Bone marrow (tissue), 2 donors: ENCODE measurements around the gene GPR183.
A peak's percentile ranks its signal among the peaks of the same experiment; 100 is the strongest.

Source experiments
- DNase-seq, 2 donors: peaks; one replicate each; lab custom pipeline; 2025; lab: John Stamatoyannopoulos, UW

GPR183 gene

DNA sequence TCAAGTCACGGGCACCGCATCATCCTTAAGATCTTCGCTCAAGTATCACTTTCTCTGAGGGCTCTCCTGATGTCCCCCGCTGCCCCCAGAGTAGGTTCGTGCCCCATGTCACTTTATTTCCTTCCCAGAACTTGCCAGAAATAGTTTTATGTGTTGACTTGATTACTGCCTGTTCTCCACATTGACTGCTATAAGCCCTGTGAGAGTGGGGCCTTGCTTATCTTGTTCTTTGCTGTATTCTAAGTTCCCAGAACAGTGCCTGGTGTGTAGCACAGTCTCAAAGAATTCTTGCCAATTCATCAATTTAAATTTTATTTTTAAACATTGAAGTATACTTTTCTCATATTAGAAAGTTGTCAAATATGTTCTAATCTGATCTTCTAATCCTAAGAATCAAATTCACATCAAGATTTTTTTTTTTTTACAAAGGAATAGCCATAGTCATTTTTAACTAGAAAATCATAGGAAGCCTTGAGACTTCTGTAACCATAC, 32.1 kb upstream of the GPR183 start:
- no peak for DNase-seq

DNA sequence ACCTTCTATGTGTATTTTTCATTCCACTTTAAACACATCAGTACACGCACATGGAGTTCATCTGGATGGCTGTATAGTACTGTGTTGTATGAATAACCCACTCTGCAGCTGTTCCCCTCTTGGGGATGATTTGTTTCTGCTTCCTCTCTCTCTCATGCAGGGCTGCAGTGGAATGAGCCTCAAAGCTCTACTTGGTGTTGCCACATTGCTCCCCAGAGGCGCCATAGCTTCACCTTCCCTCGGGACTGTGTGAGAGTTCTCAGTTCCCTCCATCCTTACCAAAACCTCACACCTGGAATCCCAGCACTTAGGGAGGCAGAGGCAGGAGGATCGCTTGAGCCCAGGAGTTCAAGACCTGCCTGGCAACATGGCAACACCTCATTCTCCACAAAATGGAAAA, 28.4 kb upstream of the GPR183 start:
- no peak for DNase-seq

DNA sequence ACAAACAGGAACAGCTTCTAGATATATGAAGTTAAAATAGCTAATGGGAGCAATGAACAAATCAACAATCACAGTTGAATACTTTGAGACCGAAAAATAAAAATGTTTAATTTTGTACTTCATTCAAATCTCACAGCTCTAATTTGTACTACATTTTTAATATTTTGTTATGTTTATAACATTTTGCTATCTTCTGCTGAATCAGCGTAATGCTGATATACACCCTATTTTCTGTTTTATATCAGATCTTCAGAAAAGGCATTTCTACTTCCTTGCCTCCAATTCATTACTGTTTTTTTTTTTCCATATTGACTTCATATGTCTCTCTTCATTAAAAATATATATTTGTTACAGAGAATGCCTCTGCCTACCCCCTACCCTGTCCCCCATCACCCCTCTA, 27.9 kb upstream of the GPR183 start:
- DNase-seq = no peak

DNA sequence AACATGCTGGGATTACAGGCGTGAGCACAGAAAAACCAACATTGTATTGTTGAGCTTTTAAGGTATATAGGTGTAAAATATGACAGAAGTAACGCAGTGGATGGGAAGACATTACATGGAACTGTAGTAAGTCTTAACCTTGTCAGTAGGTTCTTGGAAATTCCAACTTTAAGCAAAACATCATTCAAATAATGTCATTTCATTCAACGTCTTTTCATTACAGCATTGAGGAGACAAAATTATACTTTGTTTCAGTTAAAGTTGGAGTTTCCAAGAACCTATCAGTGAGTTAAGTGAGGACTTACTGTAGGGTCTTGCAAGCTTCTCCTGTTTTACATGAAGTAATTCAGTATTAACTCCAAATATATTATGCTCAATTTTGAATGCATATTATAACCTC, 27.0 kb upstream of the GPR183 start:
- no peak for DNase-seq

DNA sequence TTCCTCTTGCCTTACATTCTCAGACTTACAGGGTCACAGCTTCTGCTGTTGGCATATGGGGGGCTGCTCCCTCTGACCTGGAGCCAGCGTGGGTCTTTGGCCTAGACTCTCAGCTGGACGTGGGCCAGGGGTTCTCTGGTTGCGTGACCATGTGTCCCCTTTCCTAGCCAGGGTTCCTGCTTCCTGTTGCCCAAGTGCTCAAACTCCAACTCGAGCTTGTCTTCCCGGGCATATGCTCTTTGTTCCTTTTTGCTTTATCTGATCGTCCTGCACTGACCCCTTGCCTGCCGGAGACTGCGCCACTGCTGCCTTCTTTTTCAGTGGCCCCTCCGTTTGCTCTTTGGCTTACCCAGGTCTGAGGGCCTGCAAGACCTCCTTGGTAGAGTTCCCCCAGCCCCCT, 25.3 kb upstream of the GPR183 start:
- no peak for DNase-seq

DNA sequence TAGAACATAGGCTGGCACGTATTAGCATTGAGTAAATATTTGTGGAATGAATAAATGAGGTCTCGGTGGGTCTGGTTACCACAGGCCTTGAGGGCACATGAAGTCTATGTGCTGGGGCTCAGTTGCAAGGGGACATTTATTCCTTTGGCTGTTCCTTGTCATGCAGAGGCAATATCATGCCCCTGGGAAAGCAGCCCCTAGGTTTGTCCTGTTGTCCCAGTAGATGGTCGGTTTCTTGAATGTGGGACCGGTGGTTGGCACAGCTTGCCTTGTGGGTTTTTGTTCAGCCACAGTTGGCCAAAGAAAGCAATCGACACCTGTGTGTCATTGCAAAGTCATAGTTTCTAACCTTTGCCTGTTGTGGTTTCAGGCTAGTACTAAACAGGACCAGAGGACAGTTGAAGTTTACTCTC, 24.7 kb upstream of the GPR183 start:
- no peak for DNase-seq

DNA sequence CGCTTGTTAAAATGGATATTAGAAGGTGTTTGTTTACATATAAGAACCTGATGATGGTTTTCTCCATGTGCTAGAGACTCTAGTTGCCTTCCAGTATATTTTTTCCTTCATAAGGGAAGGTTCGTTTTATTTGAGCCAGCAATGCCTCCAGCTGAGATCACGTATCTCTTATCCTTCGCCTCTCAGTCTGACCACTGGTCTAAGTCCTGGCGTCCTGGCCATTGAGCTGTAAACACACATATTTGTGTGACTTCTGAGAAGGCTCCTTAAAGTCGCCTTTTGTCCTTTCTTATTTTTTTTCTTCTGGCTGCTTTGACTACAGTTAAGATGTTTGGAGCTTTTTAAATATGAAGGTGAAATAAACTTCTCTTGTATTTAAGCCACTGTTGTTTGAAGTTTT, 23.7 kb upstream of the GPR183 start:
- no peak for DNase-seq

DNA sequence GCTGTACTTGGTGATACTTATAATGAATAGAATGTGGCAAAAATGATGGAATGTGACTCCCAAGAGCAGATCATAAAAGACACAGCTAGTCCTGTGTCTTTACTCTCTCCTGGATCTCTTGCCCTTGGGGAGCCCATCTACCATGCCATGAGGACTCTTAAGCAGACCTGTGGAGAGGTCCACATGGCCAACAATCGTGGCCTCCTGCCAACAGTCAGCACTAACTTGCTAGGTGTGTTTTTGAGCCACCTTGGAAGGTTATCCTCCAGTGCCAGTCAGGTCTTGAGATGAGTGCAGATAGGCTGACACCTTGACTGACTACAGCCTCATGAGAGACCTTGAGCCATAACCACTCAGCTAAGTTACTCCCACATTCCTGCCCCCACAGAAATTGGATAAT, 22.3 kb upstream of the GPR183 start:
- DNase-seq = no peak

DNA sequence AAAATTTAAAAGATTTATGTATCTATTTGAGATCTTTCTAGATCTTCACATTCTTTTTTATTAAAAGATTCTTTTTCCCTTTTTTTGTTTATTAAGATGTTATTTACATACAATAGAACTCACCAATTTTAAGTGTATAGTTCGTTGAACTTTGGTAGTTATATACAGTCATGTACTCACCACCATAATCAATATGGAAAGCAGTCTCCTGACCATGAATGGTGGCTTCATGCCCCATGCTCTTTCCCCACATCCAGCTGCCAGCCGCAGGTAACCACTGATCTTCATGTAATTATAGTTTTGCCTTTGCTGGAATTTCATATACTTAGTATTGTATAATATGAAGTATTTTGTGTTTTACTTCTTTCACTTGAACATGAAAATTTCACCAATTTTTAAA, 20.6 kb upstream of the GPR183 start:
- DNase-seq = no peak

DNA sequence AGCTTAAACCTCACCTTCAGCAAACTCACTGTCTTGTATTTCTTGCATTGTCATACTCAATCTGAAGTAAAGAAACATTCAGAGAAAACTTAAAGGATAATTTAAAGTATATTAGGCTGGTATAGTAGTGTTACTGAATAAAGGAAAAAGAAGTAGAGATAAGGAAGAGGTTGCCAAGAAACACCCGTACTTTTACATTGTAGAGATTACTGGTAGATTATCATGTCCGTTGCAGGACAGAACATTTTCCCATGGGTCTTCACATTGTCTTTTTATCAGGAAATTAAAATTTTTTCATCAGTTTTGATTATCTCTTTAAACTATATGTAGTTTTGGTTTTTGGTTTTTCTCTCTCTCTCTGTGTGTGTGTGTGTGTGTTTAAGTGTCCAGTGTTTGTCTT, 19.9 kb upstream of the GPR183 start:
- no peak for DNase-seq

DNA sequence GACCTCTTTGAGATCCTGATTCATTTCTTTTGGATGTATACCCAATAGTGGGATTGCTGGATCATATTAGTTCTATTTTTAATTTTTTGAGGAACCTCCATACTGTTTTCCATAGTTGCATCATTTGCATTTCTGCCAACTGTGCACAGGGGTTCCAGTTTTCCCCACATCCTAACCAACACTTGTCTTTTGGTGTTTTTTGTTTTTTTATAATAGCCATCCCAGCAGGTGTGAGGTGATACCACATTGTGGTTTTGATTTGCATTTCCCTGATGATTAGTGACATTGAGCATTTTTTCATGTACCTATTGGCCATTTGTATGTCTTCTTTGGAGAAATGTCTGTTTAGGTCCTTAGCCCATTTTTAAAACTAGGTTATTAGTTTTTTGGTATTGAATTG, 18.8 kb upstream of the GPR183 start:
- no peak for DNase-seq

DNA sequence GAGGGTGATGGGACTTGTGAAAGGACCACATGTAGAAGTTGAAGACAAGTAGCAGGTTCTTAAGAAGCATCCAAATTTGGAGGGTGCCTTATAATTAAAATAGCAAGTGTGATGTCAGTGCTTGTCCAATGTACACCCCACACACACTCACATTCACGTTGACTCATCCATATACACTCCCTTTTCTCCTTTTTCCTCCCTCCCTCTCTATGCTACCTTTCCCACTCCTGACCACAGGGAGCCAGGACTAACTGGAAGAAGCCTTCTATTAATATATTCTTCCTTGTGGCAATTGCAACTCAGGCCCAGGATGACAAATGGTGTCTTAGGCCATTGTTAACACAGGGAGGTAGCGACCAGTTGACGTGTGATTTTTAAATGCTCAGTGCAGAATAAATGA, 16.3 kb upstream of the GPR183 start:
- no peak for DNase-seq

DNA sequence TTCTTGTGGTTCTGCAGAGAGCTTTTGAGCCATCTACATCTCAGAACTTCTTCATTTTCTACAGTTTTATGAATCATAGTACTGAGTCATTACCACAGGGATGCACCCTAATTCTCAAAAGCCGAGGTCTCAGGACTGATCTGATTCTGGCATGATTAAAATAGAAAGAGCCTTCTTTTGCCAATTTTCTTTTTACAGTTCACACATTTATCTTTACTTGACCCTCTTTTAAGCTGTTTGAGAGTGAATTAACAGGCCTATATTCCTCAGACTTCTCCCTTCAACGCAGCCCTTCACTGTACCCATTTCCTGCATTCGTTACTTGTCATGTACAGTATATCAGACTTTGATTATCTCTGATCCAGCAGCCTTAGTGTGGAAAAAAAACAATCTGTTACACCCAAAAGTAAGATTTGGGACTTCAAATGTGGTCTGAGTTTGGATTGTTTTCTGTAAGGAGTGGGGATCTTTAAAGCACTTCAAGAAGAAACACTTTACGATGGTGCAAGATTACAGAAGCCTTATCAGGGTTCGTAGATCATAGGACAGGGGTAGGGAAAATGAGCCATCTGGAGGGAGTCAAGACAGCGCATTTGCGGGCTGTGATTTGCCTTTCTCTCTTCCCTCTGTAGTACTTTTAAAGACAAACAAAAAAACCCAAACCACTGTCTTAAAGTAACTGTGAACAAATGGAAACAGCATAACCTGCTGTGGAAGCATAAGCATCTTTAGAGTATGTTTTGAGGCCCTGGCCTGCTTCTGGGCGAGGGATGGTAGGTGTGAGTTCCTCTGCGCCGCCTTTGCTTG, 15.3 kb upstream of the GPR183 start:
- DNase-seq = peak in 1 of 2 donors; percentile 87

DNA sequence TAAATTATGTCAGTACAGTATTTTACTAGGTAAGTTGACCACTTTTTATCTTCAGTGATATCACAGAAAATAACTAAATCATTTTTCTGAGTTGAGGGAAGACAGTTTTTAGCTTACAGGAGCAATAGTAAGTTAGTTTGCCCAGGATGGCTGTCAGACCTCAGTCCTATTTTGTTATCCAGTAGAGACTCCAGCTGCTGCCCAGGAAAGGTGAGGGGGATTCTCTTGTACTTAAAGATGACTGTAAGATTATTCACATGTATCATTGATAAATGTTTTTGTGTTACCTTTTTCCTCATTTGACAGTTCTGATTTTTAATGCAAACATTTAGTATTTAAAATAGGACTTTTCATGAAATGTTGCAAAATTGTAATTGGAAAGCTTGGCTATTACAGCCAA, 14.5 kb upstream of the GPR183 start:
- DNase-seq = no peak

DNA sequence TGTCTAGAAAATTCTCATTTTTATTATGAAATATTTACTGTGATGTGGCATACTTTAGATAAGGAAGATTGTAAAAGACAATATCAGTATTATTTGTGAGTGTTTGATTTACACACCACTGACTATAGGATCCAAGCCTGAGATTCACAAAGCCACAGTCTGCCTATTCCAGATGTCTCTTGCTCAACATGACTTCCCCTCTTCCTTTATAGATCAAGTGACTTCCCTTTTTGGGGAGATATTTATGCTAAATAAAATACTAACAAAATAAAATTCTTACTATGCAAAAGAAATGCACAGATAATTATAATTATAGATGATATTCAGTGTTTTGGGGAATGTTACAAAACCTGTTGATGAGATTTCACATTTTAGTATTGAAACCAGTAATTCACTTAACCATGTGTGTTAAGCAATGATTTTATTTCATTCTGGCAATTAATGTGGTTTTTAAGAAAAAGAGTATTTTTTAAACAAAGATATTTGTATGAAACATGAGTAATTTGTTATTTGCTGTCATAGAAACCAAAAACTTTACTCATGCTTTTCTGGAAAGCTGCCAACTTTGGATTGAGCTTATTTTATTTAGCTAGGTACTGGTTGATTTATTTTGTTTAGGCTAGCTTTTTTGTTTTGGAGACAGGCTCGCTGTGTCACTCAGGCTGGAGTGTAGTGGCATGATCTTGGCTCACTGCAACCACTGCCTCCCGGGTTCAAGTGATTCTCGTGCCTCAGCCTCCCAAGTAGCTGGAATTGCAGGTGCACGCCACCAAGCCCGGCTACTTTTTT, 13.7 kb upstream of the GPR183 start:
- DNase-seq = peak in 1 of 2 donors; percentile 40

DNA sequence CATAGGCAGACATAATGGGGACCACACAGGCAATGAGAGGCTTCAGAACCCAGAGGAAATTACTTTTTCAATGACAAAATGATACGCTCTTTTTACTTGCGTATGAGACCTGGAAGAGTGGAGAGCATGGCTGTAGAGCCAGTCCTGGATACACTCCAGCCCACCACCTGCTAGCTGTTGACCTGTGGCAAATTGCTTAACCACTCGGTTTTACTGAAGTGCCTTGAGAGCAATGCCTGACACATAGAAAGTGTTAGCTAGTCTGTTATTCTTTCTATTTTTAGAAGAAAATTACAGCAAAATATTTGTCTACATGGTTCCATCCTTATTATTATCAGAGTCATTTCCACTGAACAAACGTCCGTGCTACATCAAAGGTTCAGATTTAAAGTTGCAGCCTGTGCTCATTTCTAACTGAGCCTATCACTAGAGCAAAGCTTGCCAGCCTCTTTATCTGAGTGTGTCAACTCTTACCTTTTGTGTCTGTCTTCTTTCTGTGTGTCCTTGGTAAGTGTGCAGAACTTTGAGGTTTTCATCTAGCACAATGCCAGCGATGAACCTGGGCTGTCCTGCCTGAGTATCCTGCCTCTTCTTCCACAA, 9.6 kb upstream of the GPR183 start:
- DNase-seq = no peak

DNA sequence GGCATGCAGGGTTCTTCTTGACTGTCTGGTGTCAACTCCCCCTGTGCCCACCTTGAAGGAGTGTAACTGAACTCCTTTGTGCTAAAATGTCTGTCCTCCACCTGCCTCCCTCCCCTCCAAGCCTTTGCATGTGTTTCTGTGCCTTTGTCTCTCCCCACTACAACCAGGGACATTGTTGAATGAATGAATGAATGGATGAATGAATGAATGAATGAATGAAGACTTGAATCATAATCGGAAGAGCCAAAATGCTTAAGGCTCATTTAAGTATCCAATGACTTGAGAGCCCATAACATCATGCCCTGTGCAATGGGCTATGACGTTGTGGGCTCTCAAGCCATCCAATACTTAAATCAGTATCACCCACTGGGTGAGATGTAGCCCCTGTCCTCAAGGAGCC, 9.0 kb upstream of the GPR183 start:
- DNase-seq = no peak

DNA sequence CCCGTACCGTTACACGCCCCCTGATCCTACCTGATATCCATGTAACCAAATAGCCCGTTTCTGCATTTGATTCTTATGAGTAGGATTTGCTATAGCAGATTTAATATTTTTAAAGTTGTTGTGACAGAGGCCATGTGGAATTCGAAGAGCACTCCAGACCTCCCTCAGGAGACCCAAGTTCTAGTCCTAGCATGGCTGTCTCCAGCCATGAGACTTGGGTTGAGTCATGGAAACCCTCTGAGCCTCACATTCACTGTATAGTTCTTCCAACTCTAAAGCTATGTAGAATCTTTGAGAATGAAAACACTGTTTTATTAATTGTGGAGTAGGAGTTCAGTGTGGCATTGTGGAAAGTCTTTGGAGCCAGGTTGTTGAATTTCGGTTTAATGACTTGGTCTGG, 8.0 kb upstream of the GPR183 start:
- DNase-seq = no peak

DNA sequence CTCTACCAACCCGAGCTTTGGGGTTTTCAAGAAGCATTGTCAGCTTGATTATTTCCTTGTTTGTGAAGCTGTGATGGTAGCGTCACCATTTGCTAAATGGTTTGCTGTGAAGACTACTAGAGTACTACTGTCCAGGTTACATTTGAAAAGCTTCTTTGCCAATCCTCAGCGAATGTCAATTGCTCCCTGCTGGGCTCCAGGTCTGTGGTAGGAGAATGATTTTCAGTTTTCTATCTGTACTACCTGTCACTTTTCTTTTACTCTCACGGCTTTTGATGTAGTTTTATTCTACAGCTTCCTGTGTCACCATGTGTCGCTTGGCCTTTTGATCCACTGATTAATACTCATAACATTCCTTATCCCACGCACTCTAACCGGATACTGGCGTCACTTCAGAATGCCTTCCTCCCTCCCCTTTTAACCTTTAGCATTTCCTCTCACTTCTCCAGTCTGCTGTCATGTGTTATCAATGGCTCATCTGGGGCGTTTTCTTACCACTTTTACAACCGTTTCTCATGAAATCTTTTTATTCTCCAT, 7.5 kb upstream of the GPR183 start:
- no peak for DNase-seq

DNA sequence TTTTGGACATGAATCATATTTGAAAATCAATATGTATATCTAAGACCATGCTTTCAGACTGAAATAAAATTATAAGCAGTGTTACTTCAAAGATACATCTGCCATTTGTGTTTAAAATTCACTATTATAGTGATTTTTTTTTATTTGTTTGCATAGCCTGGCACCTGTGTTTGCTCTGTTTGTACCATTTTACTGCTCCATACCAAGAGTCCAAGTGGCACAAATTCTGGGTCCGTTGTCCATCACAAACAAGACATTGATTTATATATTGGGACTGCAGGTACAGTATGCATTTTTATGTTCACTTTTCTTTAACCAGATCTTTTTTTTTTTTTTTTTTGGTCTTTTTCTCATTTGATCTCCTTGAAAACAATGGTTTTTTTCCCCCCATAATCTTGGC, 6.7 kb upstream of the GPR183 start:
- no peak for DNase-seq

DNA sequence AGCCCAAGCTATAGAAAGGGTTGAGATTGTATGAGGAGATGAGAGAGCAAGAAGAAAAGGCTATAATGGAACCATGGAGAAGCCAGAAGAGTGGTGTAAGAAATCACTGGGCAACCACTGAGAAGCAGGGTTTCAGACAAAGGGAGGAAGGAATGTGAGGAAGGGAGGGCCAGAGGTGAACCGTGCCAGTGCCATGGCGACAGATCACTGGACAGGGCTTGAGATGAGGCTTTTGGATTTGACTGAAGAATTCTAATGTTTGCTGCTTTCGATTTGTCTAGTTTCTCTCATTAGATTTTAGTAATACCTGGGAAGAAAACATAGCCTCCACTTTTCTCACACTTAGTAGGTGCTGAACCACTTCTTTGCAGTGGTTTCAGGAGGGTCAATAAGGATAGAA, 6.3 kb upstream of the GPR183 start:
- no peak for DNase-seq

DNA sequence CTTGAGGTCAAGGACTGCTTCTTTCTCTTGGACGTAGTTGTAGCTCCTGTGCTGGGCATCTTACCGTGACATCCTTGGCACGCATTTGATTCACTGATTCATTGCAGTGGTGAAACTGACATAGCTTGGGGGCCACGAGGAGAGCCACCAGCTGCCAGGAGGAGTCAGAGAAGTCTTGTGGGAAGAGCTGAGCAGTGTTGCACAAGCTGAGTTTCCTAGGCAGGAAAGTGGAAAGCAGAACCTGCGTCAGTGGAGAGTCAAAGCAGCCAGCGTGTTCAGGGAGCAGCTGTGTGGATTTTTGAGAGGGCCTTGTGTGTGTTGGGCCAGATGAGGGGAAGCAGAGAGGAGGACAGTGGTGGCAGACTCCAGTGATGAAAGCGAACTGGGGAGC, 5.3 kb upstream of the GPR183 start:
- peak; percentile 29 to 97 for DNase-seq
